Mesendoderm (in vitro differentiated cells): ENCODE measurements around the gene FBN2. TPM values are rescaled to one million over a fixed set of nuclear protein-coding genes. Genes with fewer than 3 reads are reported as not detected.
A peak's percentile ranks its signal among the peaks of the same experiment; 100 is the strongest.

ENCODE experiments used
- DNase-seq: peaks from one replicate; pipeline ENCODE4 v3.0.0; 2013
- H2AK5ac ChIP-seq: 2 replicates; pipeline ENCODE4 v1.6.1; 2013; ENCODE audit warnings: low read length, inconsistent platforms
- H2BK120ac ChIP-seq: 2 replicates; pipeline ENCODE4 v1.6.1; 2013; ENCODE audit warnings: low read depth, mild to moderate bottlenecking, low read length, moderate library complexity, mixed read lengths
- H2BK15ac ChIP-seq: replicated peaks from 2 replicates; pipeline ENCODE4 v1.6.1; 2013; ENCODE audit warnings: low read depth, mild to moderate bottlenecking, moderate library complexity
- H2BK5ac ChIP-seq: 2 replicates; pipeline ENCODE4 v1.6.1; 2013; ENCODE audit warnings: low read length, inconsistent platforms
- H3K18ac ChIP-seq: 2 replicates; pipeline ENCODE4 v1.6.1; 2013; ENCODE audit warnings: mild to moderate bottlenecking, low read length, mixed read lengths
- H3K23ac ChIP-seq: one replicate; pipeline ENCODE4 v1.6.1; 2013; ENCODE audit warnings: low read length
- H3K27ac ChIP-seq: 2 replicates; pipeline ENCODE4 v1.5.1; 2013; ENCODE audit warnings: low read depth, mild to moderate bottlenecking, inconsistent platforms, low read length, moderate library complexity
- H3K27me3 ChIP-seq: 2 replicates; pipeline ENCODE4 v1.6.1; 2013; ENCODE audit warnings: low read length, control low read depth, mild to moderate bottlenecking, inconsistent platforms; ENCODE audit not compliant: insufficient read depth, poor library complexity
- H3K36me3 ChIP-seq: 2 replicates; pipeline ENCODE4 v1.6.1; 2013; ENCODE audit warnings: low read length, inconsistent platforms; ENCODE audit not compliant: control insufficient read depth, insufficient read depth
- H3K4ac ChIP-seq: one replicate; pipeline ENCODE4 v1.6.1; 2013; ENCODE audit warnings: low read depth, mild to moderate bottlenecking, low read length, moderate library complexity
- H3K4me1 ChIP-seq: 2 replicates; pipeline ENCODE4 v1.6.1; 2013; ENCODE audit warnings: low read depth, low read length, inconsistent platforms; ENCODE audit not compliant: control insufficient read depth
- H3K4me2 ChIP-seq: 2 replicates; pipeline ENCODE4 v1.6.1; 2013; ENCODE audit warnings: low read length
- H3K4me3 ChIP-seq: 2 replicates; pipeline ENCODE4 v1.5.1; 2013; ENCODE audit warnings: mild to moderate bottlenecking, low read length
- H3K56ac ChIP-seq: one replicate; pipeline ENCODE4 v1.6.1; 2013; ENCODE audit warnings: low read length
- H3K79me1 ChIP-seq: 2 replicates; pipeline ENCODE4 v1.6.1; 2013; ENCODE audit warnings: low read length, inconsistent platforms
- H3K79me2 ChIP-seq: 2 replicates; pipeline ENCODE4 v1.6.1; 2013; ENCODE audit warnings: mild to moderate bottlenecking, low read length; ENCODE audit not compliant: control insufficient read depth, insufficient read depth
- H3K9ac ChIP-seq: 2 replicates; pipeline ENCODE4 v1.6.1; 2013; ENCODE audit warnings: low read length, inconsistent platforms
- H4K5ac ChIP-seq: one replicate; pipeline ENCODE4 v1.6.1; 2013; ENCODE audit warnings: low read length
- H4K8ac ChIP-seq: one replicate; pipeline ENCODE4 v1.6.1; 2013; ENCODE audit warnings: low read depth, mild to moderate bottlenecking, control low read depth, low read length, moderate library complexity
- WGBS: extraction: QIAGEN DNeasy Blood & Tissue Kit; methylation state at CpG from one replicate; pipeline ENCODE4 v1.1.7; 2013; ENCODE audit warnings: low lambda C conversion rate, missing lambda C conversion rate; ENCODE audit not compliant: insufficient coverage; ENCODE audit errors: extremely low coverage; 5-methylcytosine and 5-hydroxymethylcytosine counted together
- polyA plus RNA-seq, 2 experiments: library from polyadenylated mRNA; stranded (reverse); fragments of 200-250 nt; gene quantifications; one replicate each; pipeline ENCODE4 v1.2.3, GENCODE V29; 2013

FBN2 gene
- polyA plus RNA-seq (2013, experiment 1 of 2) = 11.6 TPM
- 10.1 TPM for polyA plus RNA-seq (2013, experiment 2 of 2)

DNA sequence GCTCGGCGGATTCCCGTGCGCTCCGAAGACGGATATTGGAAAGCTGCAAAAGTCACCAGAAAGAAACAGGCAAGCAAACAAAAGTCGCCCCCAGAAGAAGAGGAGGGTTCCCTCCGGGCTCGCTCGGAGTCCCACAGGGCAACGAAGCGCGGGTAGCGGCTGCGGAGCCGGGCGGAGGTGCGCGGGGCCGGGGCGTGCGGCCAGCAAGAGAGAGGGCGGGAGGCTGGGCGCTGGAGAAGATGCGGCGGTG lies at the start of gene FBN2:
Gene FBN2, minus strand, starts transcription at position 246 of the 250 bp plus-strand sequence. CDS start 642 bp downstream, outside the sequence.
- DNase-seq = no peak

DNA sequence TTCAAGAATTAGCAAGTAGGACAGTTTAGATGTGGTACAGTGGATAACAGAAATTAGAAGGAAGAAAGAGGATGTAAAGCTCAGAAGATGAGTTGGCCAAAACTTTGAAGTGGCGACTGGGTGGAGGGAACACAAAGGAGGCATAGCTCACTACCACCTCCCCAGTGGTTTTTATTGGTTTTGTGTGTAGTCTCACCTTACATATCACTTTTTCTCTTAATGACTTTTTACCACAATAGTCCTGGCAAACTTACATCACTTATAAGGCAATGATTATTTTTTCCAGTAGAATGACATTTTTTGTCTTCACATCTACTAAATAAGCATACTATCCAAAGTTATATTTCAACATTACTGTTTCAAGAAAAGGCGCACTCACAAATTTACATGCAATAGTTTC lies 49.2 kb upstream of the FBN2 start:
- Histone ChIP-seq H3K79me1 (no peaks in the 10 kb centered on the region), H3K23ac (no peak overlapping the region), H3K18ac (no peak overlapping the region), H3K4me1 (no peaks in the 10 kb centered on the region), H3K4me2 (no peak overlapping the region), H2BK15ac (no peak overlapping the region), H3K9ac (no peak overlapping the region), H3K56ac (no peak overlapping the region), H3K4ac (no peak overlapping the region), H2BK5ac (no peak overlapping the region), H2AK5ac (no peak overlapping the region), H3K4me3 (no peak overlapping the region), H3K36me3 (no peaks in the 10 kb centered on the region), H4K5ac (no peak overlapping the region), H2BK120ac (no peak overlapping the region), H3K27me3 (no peaks in the 10 kb centered on the region), H3K79me2 (no peaks in the 10 kb centered on the region), H4K8ac (no peak overlapping the region), H3K27ac (no peak overlapping the region)
- WGBS = no CpG with 5 or more reads among the region's 2 CpGs
- no peak for DNase-seq

More for the DNA sequence above, at the start of gene FBN2:
- Histone ChIP-seq H3K4me2 (peak within 1 kb of the TSS; percentile 31), H2BK120ac (peak within 1 kb of the TSS; percentile 56), H3K9ac (peak within 1 kb of the TSS; percentile 96), H2BK5ac (peak within 1 kb of the TSS; percentile 81), H3K4ac (peak within 1 kb of the TSS; percentile 92), H2BK15ac (no peak within 1 kb of the TSS), H4K5ac (no peak within 1 kb of the TSS), H3K79me1 (peaks cover 8% of the 10 kb centered on the region), H3K18ac (peak within 1 kb of the TSS; percentile 91), H3K27ac (peak within 1 kb of the TSS; percentile 90), H3K4me3 (peak within 1 kb of the TSS; percentile 93), H3K56ac (peak within 1 kb of the TSS; percentile 96), H3K79me2 (peaks cover 31% of the 10 kb centered on the region), H3K27me3 (no peaks in the 10 kb centered on the region), H3K36me3 (peaks cover 7% of the 10 kb centered on the region), H3K23ac (peak within 1 kb of the TSS; percentile 95), H3K4me1 (peaks cover 2% of the 10 kb centered on the region), H2AK5ac (no peak within 1 kb of the TSS), H4K8ac (no peak within 1 kb of the TSS)
- no CpG with 5 or more reads among the region's 26 CpGs for WGBS

DNA sequence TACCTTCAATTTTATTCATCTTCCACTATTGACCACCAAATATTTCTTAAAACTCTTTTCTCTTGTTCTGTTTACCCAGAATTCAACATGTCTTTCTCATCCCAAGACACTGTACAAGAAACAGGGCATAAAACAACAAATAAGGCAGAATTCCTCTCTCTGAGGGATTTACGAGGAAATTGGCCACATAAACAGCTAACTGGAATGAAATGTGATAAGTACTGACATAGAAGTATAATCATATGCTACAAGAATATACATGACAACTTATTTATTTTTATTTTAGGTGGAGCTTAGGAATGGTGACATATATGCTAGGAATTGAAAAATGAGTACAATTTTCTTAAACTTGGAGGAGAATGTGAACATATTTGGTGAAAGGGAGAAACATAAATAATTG lies 48.8 kb upstream of the FBN2 start:
- Histone ChIP-seq H4K5ac (no peak overlapping the region), H3K4me3 (no peak overlapping the region), H3K79me1 (no peaks in the 10 kb centered on the region), H3K4me1 (no peaks in the 10 kb centered on the region), H2BK5ac (no peak overlapping the region), H2BK120ac (no peak overlapping the region), H3K23ac (no peak overlapping the region), H3K56ac (no peak overlapping the region), H3K36me3 (no peaks in the 10 kb centered on the region), H2AK5ac (no peak overlapping the region), H4K8ac (no peak overlapping the region), H3K4me2 (no peak overlapping the region), H3K27me3 (no peaks in the 10 kb centered on the region), H3K4ac (no peak overlapping the region), H3K79me2 (no peaks in the 10 kb centered on the region), H3K9ac (no peak overlapping the region), H2BK15ac (no peak overlapping the region), H3K27ac (no peak overlapping the region), H3K18ac (no peak overlapping the region)
- no peak for DNase-seq
- WGBS = no CpG with 5 or more reads among the region's 1 CpG

DNA sequence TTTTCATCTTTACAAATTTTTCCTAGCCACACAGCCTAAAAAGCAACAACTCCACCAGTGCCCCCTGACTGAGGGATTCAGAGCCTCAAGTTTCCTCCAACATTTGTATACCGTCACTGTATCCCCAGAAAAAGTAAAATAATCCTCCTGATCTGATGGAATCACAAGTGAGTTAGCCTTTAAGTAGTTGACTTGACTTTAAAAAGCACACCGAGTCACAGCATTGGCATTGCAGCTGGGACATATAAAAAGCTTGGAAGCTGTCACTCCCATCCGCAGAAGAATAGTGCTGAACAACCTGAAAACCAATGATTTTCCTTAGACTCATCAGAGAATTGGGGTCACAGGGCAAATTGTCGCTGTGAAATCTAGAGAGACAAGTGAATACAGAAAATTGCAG lies 41.6 kb upstream of the FBN2 start:
- Histone ChIP-seq H2BK15ac (no peak overlapping the region), H3K79me1 (no peaks in the 10 kb centered on the region), H3K9ac (no peak overlapping the region), H4K5ac (no peak overlapping the region), H2AK5ac (no peak overlapping the region), H3K27me3 (no peaks in the 10 kb centered on the region), H3K56ac (no peak overlapping the region), H3K4me1 (no peaks in the 10 kb centered on the region), H3K4me3 (no peak overlapping the region), H3K4ac (no peak overlapping the region), H3K4me2 (no peak overlapping the region), H3K79me2 (no peaks in the 10 kb centered on the region), H3K36me3 (no peaks in the 10 kb centered on the region), H2BK120ac (no peak overlapping the region), H3K23ac (no peak overlapping the region), H4K8ac (no peak overlapping the region), H3K18ac (no peak overlapping the region), H2BK5ac (no peak overlapping the region), H3K27ac (no peak overlapping the region)
- DNase-seq = no peak
- WGBS = no CpG with 5 or more reads among the region's 4 CpGs

DNA sequence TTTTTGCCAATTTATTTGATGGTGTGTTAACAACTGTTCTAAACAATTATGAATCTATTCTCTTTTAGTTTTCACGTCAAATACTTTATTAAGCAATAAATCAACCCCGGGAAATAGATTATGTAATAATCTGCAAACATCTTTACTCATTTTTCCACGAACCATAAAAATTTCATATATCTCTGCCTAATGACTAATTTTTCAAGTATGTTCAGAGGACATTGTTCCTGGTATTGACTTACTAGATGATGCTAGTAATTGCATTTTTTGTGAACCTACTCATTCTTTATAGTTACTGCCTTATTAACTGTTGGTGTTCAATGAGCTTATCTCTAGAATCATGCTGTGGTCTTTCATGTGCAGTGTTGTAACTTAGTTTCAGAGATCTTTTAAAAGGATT lies 41.0 kb upstream of the FBN2 start:
- Histone ChIP-seq H3K9ac (no peak overlapping the region), H3K79me1 (no peaks in the 10 kb centered on the region), H3K18ac (no peak overlapping the region), H2AK5ac (no peak overlapping the region), H3K4me3 (no peak overlapping the region), H3K36me3 (no peaks in the 10 kb centered on the region), H3K27ac (no peak overlapping the region), H3K4me2 (no peak overlapping the region), H3K4me1 (no peaks in the 10 kb centered on the region), H3K27me3 (no peaks in the 10 kb centered on the region), H3K4ac (no peak overlapping the region), H4K8ac (no peak overlapping the region), H3K23ac (no peak overlapping the region), H4K5ac (no peak overlapping the region), H2BK120ac (no peak overlapping the region), H3K79me2 (no peaks in the 10 kb centered on the region), H2BK5ac (no peak overlapping the region), H2BK15ac (no peak overlapping the region), H3K56ac (no peak overlapping the region)
- DNase-seq = no peak
- WGBS = 100% methylated on average over 2 of the region's 3 CpGs

DNA sequence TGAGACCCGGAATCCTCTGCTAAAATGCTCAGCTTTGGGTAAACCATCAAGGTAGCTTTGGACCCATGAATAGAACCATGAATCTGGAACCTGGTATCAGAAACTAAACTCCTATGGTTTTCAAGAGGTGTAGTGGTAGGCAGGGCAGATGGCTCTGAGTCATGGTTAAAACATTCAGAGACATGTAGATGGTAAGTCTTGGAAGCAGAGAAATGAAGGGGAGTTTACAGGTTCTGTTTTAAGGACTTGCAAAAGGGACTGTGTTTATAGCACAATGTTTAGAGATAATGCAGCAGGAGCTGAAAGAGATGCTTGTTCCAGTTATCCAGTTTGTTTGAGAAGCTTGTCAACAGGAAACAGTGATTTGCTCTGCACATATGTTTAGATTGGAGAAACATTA lies 36.0 kb upstream of the FBN2 start:
- no peak overlapping the region for H3K4me2 ChIP-seq
- no peak overlapping the region for H3K9ac ChIP-seq
- H3K4ac ChIP-seq = no peak overlapping the region
- H3K27ac ChIP-seq = no peak overlapping the region
- H4K5ac ChIP-seq = no peak overlapping the region
- no CpG with 5 or more reads among the region's 1 CpG for WGBS
- H4K8ac ChIP-seq = no peak overlapping the region
- no peaks in the 10 kb centered on the region for H3K4me1 ChIP-seq
- H2BK15ac ChIP-seq = no peak overlapping the region
- no peaks in the 10 kb centered on the region for H3K79me1 ChIP-seq
- DNase-seq = peak; percentile 60
- H3K4me3 ChIP-seq = no peak overlapping the region
- no peak overlapping the region for H2BK120ac ChIP-seq
- H3K79me2 ChIP-seq = no peaks in the 10 kb centered on the region
- H3K23ac ChIP-seq = no peak overlapping the region
- H2BK5ac ChIP-seq = no peak overlapping the region
- no peak overlapping the region for H2AK5ac ChIP-seq
- H3K18ac ChIP-seq = no peak overlapping the region
- H3K56ac ChIP-seq = no peak overlapping the region
- no peaks in the 10 kb centered on the region for H3K36me3 ChIP-seq
- H3K27me3 ChIP-seq = no peaks in the 10 kb centered on the region
